Endothelial cell of umbilical vein (primary cell): ENCODE results near the gene KRT17. TPM values are rescaled to one million over a fixed set of nuclear protein-coding genes. Genes with fewer than 3 reads are reported as not detected.
"Not testable (repeated sequence)": the region's sequence is repeated elsewhere in the genome, so short reads cannot be mapped to it uniquely, and the experiment has no call there.

ENCODE experiments used
- BruUV-seq: library from RNA; stranded (reverse); fragments of 400-500 nt; replicated peaks from 2 replicates; lab custom pipeline; 2021; lab: Mats Ljungman, UMichigan
- CTCF ChIA-PET: fragments of 300-600, 350-600 bp; sonication (Branson Sonifier 250); formaldehyde crosslinking; loops from one replicate; lab custom pipeline; 2021; ENCODE audit warnings: antibody characterized with exemption, inconsistent platforms; lab: Charles Lee
- POLR2A ChIA-PET: fragments of 300-600, 350-600 bp; sonication (Branson Sonifier 250); formaldehyde crosslinking; loops from one replicate; lab custom pipeline; 2021; ENCODE audit warnings: antibody characterized with exemption, inconsistent platforms; lab: Charles Lee
- DNase-seq: peaks from one replicate; pipeline ENCODE4 v3.0.0-alpha.2; 2011; ENCODE audit warnings: low read depth, low spot score
- FAIRE-seq: peaks from 2 replicates; lab custom pipeline; 2011; peaks lifted over from hg19 to GRCh38; lab: Jason Lieb, UNC
- H2AFZ ChIP-seq: 2 replicates; pipeline ENCODE4 v1.6.0; 2012; ENCODE audit warnings: low read depth, low read length, control low read depth, inconsistent platforms
- H3K27ac ChIP-seq: 2 replicates; pipeline ENCODE4 v1.5.1; 2011; ENCODE audit warnings: low read depth, mild to moderate bottlenecking, control low read depth, low read length, moderate library complexity; ENCODE audit not compliant: insufficient read depth
- H3K27me3 ChIP-seq, 2 experiments: 2 replicates each; pipeline versions ENCODE4 v1.6.0 to v1.6.1; 2011; ENCODE audit warnings: low read length in 2 of 2, mixed read lengths in 1 of 2; ENCODE audit not compliant: control insufficient read depth in 2 of 2, insufficient read depth in 2 of 2
- H3K36me3 ChIP-seq, 2 experiments: 2 replicates in 1 of 2; 3 replicates in 1 of 2; pipeline ENCODE4 v1.5.1; 2011; ENCODE audit warnings: low read length in 2 of 2, mild to moderate bottlenecking in 1 of 2, moderate library complexity in 1 of 2; ENCODE audit not compliant: control insufficient read depth in 2 of 2, insufficient read depth in 2 of 2; ENCODE audit errors: extremely low read depth in 1 of 2
- H3K4me1 ChIP-seq: 3 replicates; pipeline ENCODE4 v1.5.1; 2011; ENCODE audit warnings: mild to moderate bottlenecking, low read length; ENCODE audit not compliant: control insufficient read depth, insufficient read depth; ENCODE audit errors: extremely low read depth
- H3K4me2 ChIP-seq: 2 replicates; pipeline ENCODE4 v1.6.1; 2011; ENCODE audit warnings: low read length, control low read depth, mixed read lengths; ENCODE audit not compliant: insufficient read depth
- H3K4me3 ChIP-seq, 3 experiments: fragments of 200-600 bp in 1 of 3; sonication (generic), shearing (Covaris generic) in 1 of 3; replicated peaks in 1 of 3; 2 replicates each; pipeline ENCODE4 v1.5.1; 2011 to 2016; ENCODE audit warnings: control low read depth in 3 of 3, low read length in 3 of 3, mild to moderate bottlenecking in 2 of 3, inconsistent platforms in 1 of 3, low read depth in 1 of 3, moderate library complexity in 1 of 3; ENCODE audit not compliant: insufficient read depth in 1 of 3
- H3K79me2 ChIP-seq: 2 replicates; pipeline ENCODE4 v1.6.0; 2012; ENCODE audit warnings: low read length, inconsistent platforms; ENCODE audit not compliant: control insufficient read depth, insufficient read depth
- H3K9ac ChIP-seq: replicated peaks from 2 replicates; pipeline ENCODE3; 2011; ENCODE audit warnings: low read length, control low read depth; ENCODE audit not compliant: insufficient read depth; ENCODE audit errors: extremely low read depth
- H3K9me1 ChIP-seq: replicated peaks from 3 replicates; pipeline ENCODE4 v1.6.0; 2011; ENCODE audit warnings: mild to moderate bottlenecking, low read length; ENCODE audit not compliant: control insufficient read depth, insufficient read depth; ENCODE audit errors: extremely low read depth
- H3K9me3 ChIP-seq: replicated peaks from 2 replicates; pipeline ENCODE4 v1.5.1; 2012; ENCODE audit warnings: low read length, inconsistent platforms; ENCODE audit not compliant: control insufficient read depth, insufficient read depth
- H4K20me1 ChIP-seq: replicated peaks from 2 replicates; pipeline ENCODE3; 2011; ENCODE audit warnings: mild to moderate bottlenecking, low read length; ENCODE audit not compliant: control insufficient read depth, insufficient read depth; ENCODE audit errors: extremely low read depth
- POLR2AphosphoS5 ChIP-seq: IDR thresholded peaks from 2 replicates; pipeline ENCODE4 v1.6.1; 2012; ENCODE audit warnings: low read depth, mild to moderate bottlenecking, control low read depth, low read length, moderate library complexity; ENCODE audit not compliant: insufficient read depth
- dilution Hi-C: fragments of 300-500 bp; cut with MboI; formaldehyde crosslinking; loops from one replicate; pipeline ENCODE4 v1.15.0; 2019; ENCODE audit warnings: low sequenced_read_pairs; ENCODE audit not compliant: extremely low pct_ligation_motif_present
- intact Hi-C: fragments of 100-400 bp; cut with micrococcal nuclease; formaldehyde crosslinking; loops from one replicate; pipeline ENCODE4 v1.10.0; 2022
- polyA plus RNA-seq, 4 experiments: library from polyadenylated mRNA; depleted of rRNA in 3 of 4; stranded (reverse) in 3 of 4; unstranded in 1 of 4; fragments of >200 nt; gene quantifications; 2 replicates each; pipeline versions ENCODE4 v1.2.1 to v1.2.3, GENCODE V29; 2011 to 2012; ENCODE audit warnings: missing spikeins in 1 of 4
- total RNA-seq: library from RNA; stranded (reverse); gene quantifications from 2 replicates; pipeline ENCODE4 v1.2.3, GENCODE V29; 2021

The KRT17 gene
- total and polyA plus RNA-seq, 2 donors (not counting 3 experiments of a cell fraction or from before 2014, with no cell fraction given), result 0.83 to 1.6 TPM

- FAIRE-seq (no peak), DNase-seq (no peak)
- BruUV-seq, result no TSS peak
- H3K9me1 ChIP-seq, result no peaks in the 10 kb centered on the region
- H2AFZ ChIP-seq, result no peak overlapping the region
- dilution Hi-C loops, result no loop called here
- H3K27ac ChIP-seq, result no peak overlapping the region
- ChIA-PET POLR2A (no interaction called here), CTCF (no interaction called here)
- no peaks in the 10 kb centered on the region for H3K9me3 ChIP-seq
- H3K4me2 ChIP-seq, result no peak overlapping the region
- no peak for TF ChIP-seq POLR2AphosphoS5
- intact Hi-C loops, result no loop called here
- H4K20me1 ChIP-seq, result no peaks in the 10 kb centered on the region
- H3K4me1 ChIP-seq, result no peaks in the 10 kb centered on the region
- H3K79me2 ChIP-seq, result no peaks in the 10 kb centered on the region
- H3K9ac ChIP-seq, result no peak overlapping the region
- H3K4me3 ChIP-seq, result no peak overlapping the region
- no peaks in the 10 kb centered on the region for H3K27me3 ChIP-seq
- no peaks in the 10 kb centered on the region for H3K36me3 ChIP-seq
Measured at GRCh38 chr17:41617136-41617535, 7.2 kb downstream of the KRT17 start.

GRCh38 chr17:41616486-41616885 is 7.9 kb downstream of the KRT17 start:
- H3K9ac ChIP-seq, H3K9me3 ChIP-seq, H3K4me3 ChIP-seq, H3K79me2 ChIP-seq, H3K27ac ChIP-seq, dilution Hi-C loops, H3K27me3 ChIP-seq, POLR2A ChIA-PET, H3K36me3 ChIP-seq, DNase-seq, H3K9me1 ChIP-seq, intact Hi-C loops, FAIRE-seq, H3K4me1 ChIP-seq, BruUV-seq, H4K20me1 ChIP-seq, H3K4me2 ChIP-seq, H2AFZ ChIP-seq, CTCF ChIA-PET: not testable (repeated sequence)
